Kidney (tissue), 14 donors: Measurements from ENCODE around the gene PLEKHM2. TPM values are rescaled to one million over a fixed set of nuclear protein-coding genes. Genes with fewer than 3 reads are reported as not detected.

Experiments
- DNase-seq, 5 donors: peaks; one replicate each; pipeline ENCODE4 v3.0.0-alpha.2; 2013 to 2020
- FAIRE-seq: peaks from 2 replicates; lab custom pipeline; 2012; peaks lifted over from hg19 to GRCh38; lab: Jason Lieb, UNC
- H3K27ac ChIP-seq, 2 donors: one replicate each; pipeline ENCODE4 v1.7.0; 2013; ENCODE audit warnings: low read depth in 2 of 2, low read length in 2 of 2, inconsistent platforms in 1 of 2
- H3K27me3 ChIP-seq: one replicate; pipeline ENCODE4 v1.7.1; 2013; ENCODE audit warnings: low read length, inconsistent platforms; ENCODE audit not compliant: control insufficient read depth, insufficient read depth
- H3K36me3 ChIP-seq, 3 donors: one replicate each; pipeline versions ENCODE4 v1.7.0 to v1.7.1; 2013; ENCODE audit warnings: low read length in 3 of 3, control low read depth in 1 of 3, inconsistent platforms in 1 of 3; ENCODE audit not compliant: insufficient read depth in 3 of 3, control insufficient read depth in 2 of 3
- H3K4me1 ChIP-seq, 3 donors: one replicate each; pipeline versions ENCODE4 v1.7.0 to v1.7.1; 2013; ENCODE audit warnings: low read length in 3 of 3, inconsistent platforms in 1 of 3, low read depth in 1 of 3; ENCODE audit not compliant: control insufficient read depth in 2 of 3, insufficient read depth in 2 of 3
- H3K4me3 ChIP-seq, 3 donors: one replicate each; pipeline versions ENCODE4 v1.7.0 to v1.8.1; 2013; ENCODE audit warnings: low read length in 3 of 3, control low read depth in 1 of 3, inconsistent platforms in 1 of 3
- H3K9ac ChIP-seq, 3 donors: one replicate each; pipeline versions ENCODE4 v1.7.0 to v1.7.1; 2013; ENCODE audit warnings: low read length in 3 of 3, control low read depth in 1 of 3, inconsistent platforms in 1 of 3
- H3K9me3 ChIP-seq, 3 donors: one replicate each; pipeline versions ENCODE4 v1.7.0 to v1.7.1; 2013; ENCODE audit warnings: low read length in 3 of 3, control low read depth in 1 of 3, inconsistent platforms in 1 of 3; ENCODE audit not compliant: control insufficient read depth in 2 of 3, insufficient read depth in 1 of 3
- CTCF ChIP-seq: IDR thresholded peaks from 3 replicates; pipeline ENCODE4 v1.5.1; 2012; ENCODE audit warnings: mild to moderate bottlenecking, moderate library complexity, borderline replicate concordance; ENCODE audit not compliant: insufficient read depth; ENCODE audit errors: extremely low read depth
- intact Hi-C: fragments of 100-400 bp; cut with DNase I; formaldehyde crosslinking; loops from one replicate; pipeline ENCODE4 v1.11.1; 2022
- polyA plus RNA-seq: library from polyadenylated mRNA; stranded (reverse); fragments of 350-450 nt; fragmentation: Illumina TruSeq; extraction: RNeasy Lipid Tissue Mini Kit (QIAGEN cat#74804); gene quantifications from one replicate; pipeline ENCODE4 v1.2.3, GENCODE V29; 2014; ENCODE audit warnings: low read depth, low replicate concordance; ENCODE audit not compliant: insufficient read depth
- total RNA-seq: library from RNA; stranded (reverse); fragmentation: NEBNext Ultra II Directional; extraction: Animal tissue kit (Norgen Biotek cat#: 25700); gene quantifications from one replicate; pipeline ENCODE4 v1.2.1, GENCODE V29; 2021
- donor health status: control.
- donor health status: control.
- donor health status: control.
- donor health status: control.
- donor health status: control.
- donor health status: DM: yes; HTN: yes; CAD: no.
- donor health status: Normal renal cell carcinoma (clear cell type).

The PLEKHM2 gene
- total and polyA plus RNA-seq, 2 donors from 2014 or later = 21.7 to 65.7 TPM

- no peak for FAIRE-seq
- DNase-seq = no peak
- H3K4me1 ChIP-seq = peaks cover 0 to 7% (median 6%) of the 10 kb centered on the region in 3 donors
- no peak overlapping the region for H3K4me3 ChIP-seq
- H3K9me3 ChIP-seq = no peaks in the 10 kb centered on the region
- no peaks in the 10 kb centered on the region for H3K27me3 ChIP-seq
- H3K9ac ChIP-seq = no peak overlapping the region
- no peak for TF ChIP-seq CTCF
- no peaks in the 10 kb centered on the region for H3K36me3 ChIP-seq
- intact Hi-C loops = no loop called here
- H3K27ac ChIP-seq = no peak overlapping the region
Observed at GRCh38 chr1:15687446-15687845, 3.3 kb downstream of the PLEKHM2 start.

- FAIRE-seq = no peak
- no peak overlapping the region for H3K27ac ChIP-seq
- no peak for TF ChIP-seq CTCF
- H3K9me3 ChIP-seq = no peaks in the 10 kb centered on the region
- intact Hi-C loops = no loop called here
- DNase-seq = no peak
- H3K36me3 ChIP-seq = no peaks in the 10 kb centered on the region
- no peak overlapping the region for H3K9ac ChIP-seq
- H3K4me1 ChIP-seq = peaks cover 0 to 7% (median 6%) of the 10 kb centered on the region in 3 donors
- no peaks in the 10 kb centered on the region for H3K27me3 ChIP-seq
- no peak overlapping the region for H3K4me3 ChIP-seq
Observed at GRCh38 chr1:15690317-15690716, 6.2 kb downstream of the PLEKHM2 start.

- H3K4me3 ChIP-seq = no peak overlapping the region
- no peaks in the 10 kb centered on the region for H3K36me3 ChIP-seq
- H3K4me1 ChIP-seq = peaks cover 0 to 6% (median 0%) of the 10 kb centered on the region in 3 donors
- H3K27me3 ChIP-seq = no peaks in the 10 kb centered on the region
- no peak for TF ChIP-seq CTCF
- intact Hi-C loops = no loop called here
- H3K9me3 ChIP-seq = no peaks in the 10 kb centered on the region
- H3K27ac ChIP-seq = no peak overlapping the region
- H3K9ac ChIP-seq = no peak overlapping the region
- no peak for DNase-seq
- FAIRE-seq = no peak
Observed at GRCh38 chr1:15691434-15692032, 7.4 kb downstream of the PLEKHM2 start.
